Gastrocnemius medialis (tissue), 4 donors: ENCODE measurements around the gene HK3.

Experiments used
- CTCF ChIP-seq, 5 experiments: fragments of 450-650 bp in 3 of 5; fragments of 200-600 bp in 2 of 5; sonication (generic) in 2 of 5; IDR thresholded peaks in 4 of 5; conservative IDR thresholded peaks in 1 of 5; 1 replicate in 4 of 5; 2 replicates in 1 of 5; pipeline ENCODE4 v1.5.1; 2016 to 2019; ENCODE audit warnings: antibody characterized with exemption in 5 of 5, mild to moderate bottlenecking in 3 of 5, moderate library complexity in 3 of 5
- POLR2A ChIP-seq, 2 donors: fragments of 450-650 bp; IDR thresholded peaks; one replicate each; pipeline ENCODE4 v1.6.1; 2017; ENCODE audit warnings: antibody characterized with exemption in 2 of 2, mild to moderate bottlenecking in 2 of 2, moderate library complexity in 2 of 2

- TF ChIP-seq CTCF (IDR thresholded peaks at IDR 0.05 in 4 of 5, conservative IDR thresholded peaks at IDR 0.05 in 1 of 5) = no peak
- no peak for TF ChIP-seq POLR2A (IDR thresholded peaks at IDR 0.05)
Observed at GRCh38 chr5:176857216-176857893, 41.8 kb downstream of the HK3 start.
